Transverse colon (tissue), 3 donors: ENCODE measurements around the gene PRDM11.

Experiments
- POLR2A ChIP-seq: fragments of 450-650 bp; IDR thresholded peaks from one replicate; pipeline ENCODE4 v1.6.1; 2016; ENCODE audit warnings: antibody characterized with exemption, mild to moderate bottlenecking, moderate library complexity
- TF ChIP-seq, protein P1 (sequence below), 5 experiments: fragments of 200-600 bp in 3 of 5; fragments of 450-650 bp in 2 of 5; sonication (generic) in 3 of 5; IDR thresholded peaks; 1 replicate in 2 of 5; 2 replicates in 3 of 5; pipeline ENCODE4 v1.5.1; 2016 to 2017; ENCODE audit warnings: antibody characterized with exemption in 5 of 5, inconsistent platforms in 3 of 5, mild to moderate bottlenecking in 2 of 5, moderate library complexity in 1 of 5

- TF ChIP-seq, protein P1, sequence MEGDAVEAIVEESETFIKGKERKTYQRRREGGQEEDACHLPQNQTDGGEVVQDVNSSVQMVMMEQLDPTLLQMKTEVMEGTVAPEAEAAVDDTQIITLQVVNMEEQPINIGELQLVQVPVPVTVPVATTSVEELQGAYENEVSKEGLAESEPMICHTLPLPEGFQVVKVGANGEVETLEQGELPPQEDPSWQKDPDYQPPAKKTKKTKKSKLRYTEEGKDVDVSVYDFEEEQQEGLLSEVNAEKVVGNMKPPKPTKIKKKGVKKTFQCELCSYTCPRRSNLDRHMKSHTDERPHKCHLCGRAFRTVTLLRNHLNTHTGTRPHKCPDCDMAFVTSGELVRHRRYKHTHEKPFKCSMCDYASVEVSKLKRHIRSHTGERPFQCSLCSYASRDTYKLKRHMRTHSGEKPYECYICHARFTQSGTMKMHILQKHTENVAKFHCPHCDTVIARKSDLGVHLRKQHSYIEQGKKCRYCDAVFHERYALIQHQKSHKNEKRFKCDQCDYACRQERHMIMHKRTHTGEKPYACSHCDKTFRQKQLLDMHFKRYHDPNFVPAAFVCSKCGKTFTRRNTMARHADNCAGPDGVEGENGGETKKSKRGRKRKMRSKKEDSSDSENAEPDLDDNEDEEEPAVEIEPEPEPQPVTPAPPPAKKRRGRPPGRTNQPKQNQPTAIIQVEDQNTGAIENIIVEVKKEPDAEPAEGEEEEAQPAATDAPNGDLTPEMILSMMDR (IDR thresholded peaks at IDR 0.05), result no peak
- no peak for TF ChIP-seq POLR2A
Measured at GRCh38 chr11:45245218-45246045, 99.0 kb downstream of the PRDM11 start.
